Liver (tissue), 3 donors: ENCODE results near the gene BAK1.

Source experiments
- CTCF ChIP-seq: fragments of 150-350 bp; IDR thresholded peaks from 2 replicates; pipeline ENCODE4 v1.5.1; 2017; ENCODE audit warnings: improper control_type of control experiment, low read depth, low read length; ENCODE audit not compliant: missing input control
- FOXA1 ChIP-seq: IDR thresholded peaks from 2 replicates; pipeline ENCODE4 v1.6.1; 2016; ENCODE audit warnings: antibody characterized with exemption
- GABPA ChIP-seq, 2 donors: IDR thresholded peaks in 1 of 2; conservative IDR thresholded peaks in 1 of 2; 2 replicates each; pipeline ENCODE4 v1.6.1; 2016; ENCODE audit warnings: antibody characterized with exemption in 2 of 2, mild to moderate bottlenecking in 1 of 2, moderate library complexity in 1 of 2
- NR2F2 ChIP-seq: IDR thresholded peaks from 2 replicates; pipeline ENCODE4 v1.6.1; 2016; ENCODE audit warnings: antibody characterized with exemption
- RAD21 ChIP-seq, 2 donors: IDR thresholded peaks; 2 replicates each; pipeline ENCODE4 v1.6.1; 2016; ENCODE audit warnings: antibody characterized with exemption in 2 of 2, mild to moderate bottlenecking in 2 of 2
- TAF1 ChIP-seq: conservative IDR thresholded peaks from 2 replicates; pipeline ENCODE4 v1.6.1; 2016; ENCODE audit warnings: antibody characterized with exemption, mild to moderate bottlenecking
- YY1 ChIP-seq: IDR thresholded peaks from 2 replicates; pipeline ENCODE4 v1.6.1; 2016; ENCODE audit warnings: antibody characterized with exemption, mild to moderate bottlenecking
- TF ChIP-seq, protein P1 (sequence below): IDR thresholded peaks from 2 replicates; pipeline ENCODE4 v1.6.1; 2016; ENCODE audit warnings: antibody characterized with exemption
- TF ChIP-seq, protein P2 (sequence below): IDR thresholded peaks from 2 replicates; pipeline ENCODE4 v1.6.1; 2016; ENCODE audit warnings: antibody characterized with exemption, mild to moderate bottlenecking
- donor health status: healthy.
- donor health status: healthy.

- TF ChIP-seq CTCF (no peak), YY1 (no peak), RAD21 (IDR thresholded peaks at IDR 0.05) (no peak), GABPA (IDR thresholded peaks at IDR 0.05 in 1 of 2, conservative IDR thresholded peaks at IDR 0.05 in 1 of 2) (no peak), NR2F2 (no peak), TAF1 (no peak), FOXA1 (no peak)
- TF ChIP-seq, protein P1, sequence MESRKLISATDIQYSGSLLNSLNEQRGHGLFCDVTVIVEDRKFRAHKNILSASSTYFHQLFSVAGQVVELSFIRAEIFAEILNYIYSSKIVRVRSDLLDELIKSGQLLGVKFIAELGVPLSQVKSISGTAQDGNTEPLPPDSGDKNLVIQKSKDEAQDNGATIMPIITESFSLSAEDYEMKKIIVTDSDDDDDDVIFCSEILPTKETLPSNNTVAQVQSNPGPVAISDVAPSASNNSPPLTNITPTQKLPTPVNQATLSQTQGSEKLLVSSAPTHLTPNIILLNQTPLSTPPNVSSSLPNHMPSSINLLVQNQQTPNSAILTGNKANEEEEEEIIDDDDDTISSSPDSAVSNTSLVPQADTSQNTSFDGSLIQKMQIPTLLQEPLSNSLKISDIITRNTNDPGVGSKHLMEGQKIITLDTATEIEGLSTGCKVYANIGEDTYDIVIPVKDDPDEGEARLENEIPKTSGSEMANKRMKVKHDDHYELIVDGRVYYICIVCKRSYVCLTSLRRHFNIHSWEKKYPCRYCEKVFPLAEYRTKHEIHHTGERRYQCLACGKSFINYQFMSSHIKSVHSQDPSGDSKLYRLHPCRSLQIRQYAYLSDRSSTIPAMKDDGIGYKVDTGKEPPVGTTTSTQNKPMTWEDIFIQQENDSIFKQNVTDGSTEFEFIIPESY: no peak
- TF ChIP-seq, protein P2, sequence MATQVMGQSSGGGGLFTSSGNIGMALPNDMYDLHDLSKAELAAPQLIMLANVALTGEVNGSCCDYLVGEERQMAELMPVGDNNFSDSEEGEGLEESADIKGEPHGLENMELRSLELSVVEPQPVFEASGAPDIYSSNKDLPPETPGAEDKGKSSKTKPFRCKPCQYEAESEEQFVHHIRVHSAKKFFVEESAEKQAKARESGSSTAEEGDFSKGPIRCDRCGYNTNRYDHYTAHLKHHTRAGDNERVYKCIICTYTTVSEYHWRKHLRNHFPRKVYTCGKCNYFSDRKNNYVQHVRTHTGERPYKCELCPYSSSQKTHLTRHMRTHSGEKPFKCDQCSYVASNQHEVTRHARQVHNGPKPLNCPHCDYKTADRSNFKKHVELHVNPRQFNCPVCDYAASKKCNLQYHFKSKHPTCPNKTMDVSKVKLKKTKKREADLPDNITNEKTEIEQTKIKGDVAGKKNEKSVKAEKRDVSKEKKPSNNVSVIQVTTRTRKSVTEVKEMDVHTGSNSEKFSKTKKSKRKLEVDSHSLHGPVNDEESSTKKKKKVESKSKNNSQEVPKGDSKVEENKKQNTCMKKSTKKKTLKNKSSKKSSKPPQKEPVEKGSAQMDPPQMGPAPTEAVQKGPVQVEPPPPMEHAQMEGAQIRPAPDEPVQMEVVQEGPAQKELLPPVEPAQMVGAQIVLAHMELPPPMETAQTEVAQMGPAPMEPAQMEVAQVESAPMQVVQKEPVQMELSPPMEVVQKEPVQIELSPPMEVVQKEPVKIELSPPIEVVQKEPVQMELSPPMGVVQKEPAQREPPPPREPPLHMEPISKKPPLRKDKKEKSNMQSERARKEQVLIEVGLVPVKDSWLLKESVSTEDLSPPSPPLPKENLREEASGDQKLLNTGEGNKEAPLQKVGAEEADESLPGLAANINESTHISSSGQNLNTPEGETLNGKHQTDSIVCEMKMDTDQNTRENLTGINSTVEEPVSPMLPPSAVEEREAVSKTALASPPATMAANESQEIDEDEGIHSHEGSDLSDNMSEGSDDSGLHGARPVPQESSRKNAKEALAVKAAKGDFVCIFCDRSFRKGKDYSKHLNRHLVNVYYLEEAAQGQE: no peak
Measured at GRCh38 chr6:33604941-33605854, 25.1 kb upstream of the BAK1 start.
